ENCODE results near the gene WASHC4. TPM values are rescaled to one million over a fixed set of nuclear protein-coding genes. Genes with fewer than 3 reads are reported as not detected.
A peak's percentile ranks its signal among the peaks of the same experiment; 100 is the strongest.

WASHC4 gene
- total RNA-seq, 1 experiment from 2014 or later, result 21.5 TPM

GRCh38 chr12:105205322-105206048, 98.0 kb downstream of the WASHC4 start:
- peak; percentile 40 for DNase-seq (ENCODE audit: low spot score)

- DNase-seq (ENCODE audit: low spot score), result no peak
Observed at GRCh38 chr12:105206686-105207374, 99.3 kb downstream of the WASHC4 start.

- DNase-seq (ENCODE audit: low spot score), result no peak
Observed at GRCh38 chr12:105209091-105209490, 101.6 kb downstream of the WASHC4 start.

- DNase-seq (ENCODE audit: low spot score), result no peak
Observed at GRCh38 chr12:105212438-105212837, 104.9 kb downstream of the WASHC4 start.

GRCh38 chr12:105214148-105214547, 106.6 kb downstream of the WASHC4 start:
- DNase-seq (ENCODE audit: low spot score), result peak; percentile 89

- peak; percentile 99 for DNase-seq (ENCODE audit: low spot score)
Observed at GRCh38 chr12:105214670-105215375, 107.3 kb downstream of the WASHC4 start.

- no peak for DNase-seq (ENCODE audit: low spot score)
Observed at GRCh38 chr12:105218434-105218833, 110.9 kb downstream of the WASHC4 start.

Other genes starting within 250 kb of the WASHC4 start
- 33.2 and 33.4 TPM in 2 replicates for gene SLC41A2, start 149.4 kb upstream of the WASHC4 start, total RNA-seq (2014; rRNA removed; shearing (Covaris generic))
- 23.5 and 24.1 TPM in 2 replicates for gene NOPCHAP1, start 121.4 kb upstream of the WASHC4 start, total RNA-seq (2014; rRNA removed; shearing (Covaris generic))
- gene ALDH1L2, start 23.3 kb upstream of the WASHC4 start, total RNA-seq (2014; rRNA removed; shearing (Covaris generic)), result not detected in 2 replicates
- gene APPL2, start 128.4 kb downstream of the WASHC4 start, total RNA-seq (2014; rRNA removed; shearing (Covaris generic)), result 10.3 and 13.3 TPM in 2 replicates
- 81.9 and 94.0 TPM in 2 replicates for gene C12orf75, start 223.0 kb downstream of the WASHC4 start, total RNA-seq (2014; rRNA removed; shearing (Covaris generic))

Data from HT-29 (cell line).